H1 (cell line): ENCODE measurements around the gene FLNC. TPM values are rescaled to one million over a fixed set of nuclear protein-coding genes. Genes with fewer than 3 reads are reported as not detected.

Source experiments
- CTCF ChIA-PET: fragments of 300-600 bp; sonication (Branson Sonifier 250); formaldehyde crosslinking; loops from one replicate; lab custom pipeline; 2021; ENCODE audit not compliant: partially characterized antibody; lab: Charles Lee
- POLR2A ChIA-PET: fragments of 300-600 bp; sonication (Branson Sonifier 250); formaldehyde crosslinking; loops from one replicate; lab custom pipeline; 2021; ENCODE audit warnings: inconsistent platforms; ENCODE audit not compliant: partially characterized antibody; lab: Charles Lee
- DNase-seq, 2 experiments: peaks; one replicate each; pipeline versions ENCODE4 v3.0.0 to v3.0.0-alpha.2; 2010 to 2022; ENCODE audit warnings: low spot score in 2 of 2, low read depth in 1 of 2, mixed read lengths in 1 of 2
- FAIRE-seq: peaks from 2 replicates; lab custom pipeline; 2011; peaks lifted over from hg19 to GRCh38; lab: Jason Lieb, UNC
- H2AFZ ChIP-seq: 2 replicates; pipeline ENCODE4 v1.8.1; 2012; ENCODE audit warnings: low read length, inconsistent platforms
- H2AK5ac ChIP-seq: 2 replicates; pipeline ENCODE4 v1.6.1; 2013; ENCODE audit warnings: low read depth, low read length
- H2BK120ac ChIP-seq: replicated peaks from 2 replicates; pipeline ENCODE3; 2013; ENCODE audit warnings: low read depth, low read length, inconsistent platforms
- H2BK12ac ChIP-seq: 2 replicates; pipeline ENCODE4 v1.6.1; 2013; ENCODE audit warnings: low read depth, low read length
- H2BK15ac ChIP-seq: 2 replicates; pipeline ENCODE4 v1.6.1; 2013; ENCODE audit warnings: low read length
- H2BK20ac ChIP-seq: 2 replicates; pipeline ENCODE4 v1.6.1; 2013; ENCODE audit warnings: low read length
- H2BK5ac ChIP-seq: 2 replicates; pipeline ENCODE4 v1.6.1; 2013; ENCODE audit warnings: low read depth, low read length
- H3K14ac ChIP-seq: 2 replicates; pipeline ENCODE4 v1.6.1; 2013; ENCODE audit warnings: inconsistent platforms; ENCODE audit not compliant: insufficient read length
- H3K18ac ChIP-seq: 2 replicates; pipeline ENCODE4 v1.6.1; 2013; ENCODE audit warnings: low read length; ENCODE audit errors: extremely low read depth
- H3K23ac ChIP-seq: 2 replicates; pipeline ENCODE4 v1.6.1; 2013; ENCODE audit warnings: inconsistent platforms; ENCODE audit not compliant: insufficient read length
- H3K23me2 ChIP-seq: 2 replicates; pipeline ENCODE4 v1.6.1; 2013; ENCODE audit warnings: low read depth, low read length
- H3K27ac ChIP-seq: 2 replicates; pipeline ENCODE4 v1.6.1; 2011; ENCODE audit warnings: low read depth, low read length, inconsistent platforms
- H3K27me3 ChIP-seq, 4 experiments: replicated peaks in 1 of 4; 1 replicate in 1 of 4; 2 replicates in 3 of 4; pipeline versions ENCODE4 v1.6.1 to v1.8.1; 2011 to 2013; ENCODE audit warnings: low read length in 3 of 4, mild to moderate bottlenecking in 3 of 4, inconsistent platforms in 2 of 4, mixed read lengths in 2 of 4, moderate library complexity in 1 of 4; ENCODE audit not compliant: control insufficient read depth in 3 of 4, insufficient read depth in 3 of 4; ENCODE audit errors: extremely low read depth in 1 of 4
- H3K36me3 ChIP-seq, 4 experiments: 2 replicates each; pipeline versions ENCODE4 v1.6.1 to v1.8.1; 2011 to 2013; ENCODE audit warnings: mild to moderate bottlenecking in 4 of 4, low read length in 3 of 4, moderate library complexity in 2 of 4, control low read depth in 1 of 4, inconsistent platforms in 1 of 4; ENCODE audit not compliant: insufficient read depth in 4 of 4, control insufficient read depth in 2 of 4
- H3K4ac ChIP-seq: replicated peaks from 2 replicates; pipeline ENCODE3; 2013; ENCODE audit warnings: low read length, low read depth, mixed read lengths, inconsistent platforms; ENCODE audit not compliant: insufficient read length
- H3K4me1 ChIP-seq, 4 experiments: replicated peaks in 1 of 4; 1 replicate in 1 of 4; 2 replicates in 3 of 4; pipeline versions ENCODE4 v1.6.1 to v1.8.1; 2011 to 2013; ENCODE audit warnings: low read length in 3 of 4, inconsistent platforms in 2 of 4, mixed read lengths in 1 of 4; ENCODE audit not compliant: insufficient read depth in 4 of 4, control insufficient read depth in 3 of 4
- H3K4me2 ChIP-seq, 2 experiments: 2 replicates each; pipeline versions ENCODE4 v1.6.1 to v1.8.1; 2011 to 2013; ENCODE audit warnings: low read depth in 2 of 2, low read length in 2 of 2, control low read depth in 1 of 2, inconsistent platforms in 1 of 2, mild to moderate bottlenecking in 1 of 2; ENCODE audit not compliant: insufficient read depth in 1 of 2
- H3K4me3 ChIP-seq, 4 experiments: fragments of 200-600, 300-600 bp in 1 of 4; sonication (generic), shearing (Covaris generic), sonication (Bioruptor Twin) in 1 of 4; 2 replicates each; pipeline versions ENCODE4 v1.5.1 to v1.8.1; 2011 to 2016; ENCODE audit warnings: low read length in 4 of 4, low read depth in 3 of 4, control low read depth in 2 of 4, inconsistent platforms in 2 of 4, mild to moderate bottlenecking in 2 of 4, mixed read lengths in 1 of 4, moderate library complexity in 1 of 4; ENCODE audit not compliant: insufficient read depth in 2 of 4; ENCODE audit errors: extremely low read depth in 1 of 4
- H3K56ac ChIP-seq: replicated peaks from 2 replicates; pipeline ENCODE3; 2013; ENCODE audit warnings: low read depth, mild to moderate bottlenecking, mixed read lengths, low read length, inconsistent platforms; ENCODE audit not compliant: insufficient read length
- H3K79me1 ChIP-seq: 2 replicates; pipeline ENCODE4 v1.6.1; 2013; ENCODE audit warnings: low read depth, low read length, control low read depth
- H3K79me2 ChIP-seq, 2 experiments: 2 replicates each; pipeline versions ENCODE4 v1.6.1 to v1.8.1; 2012 to 2013; ENCODE audit warnings: low read length in 2 of 2, mild to moderate bottlenecking in 2 of 2, inconsistent platforms in 1 of 2; ENCODE audit not compliant: insufficient read depth in 2 of 2, control insufficient read depth in 1 of 2
- H3K9ac ChIP-seq, 4 experiments: replicated peaks in 1 of 4; 1 replicate in 1 of 4; 2 replicates in 3 of 4; pipeline versions ENCODE4 v1.6.1 to v1.8.1; 2011 to 2013; ENCODE audit warnings: low read depth in 3 of 4, low read length in 3 of 4, control low read depth in 2 of 4, mild to moderate bottlenecking in 2 of 4, moderate library complexity in 2 of 4, inconsistent platforms in 1 of 4; ENCODE audit errors: extremely low read depth in 1 of 4
- H3K9me3 ChIP-seq, 2 experiments: 2 replicates each; pipeline versions ENCODE4 v1.6.1 to v1.8.1; 2012 to 2013; ENCODE audit warnings: mild to moderate bottlenecking in 2 of 2, moderate library complexity in 2 of 2, control low read depth in 1 of 2, inconsistent platforms in 1 of 2, low read depth in 1 of 2, low read length in 1 of 2, mixed read lengths in 1 of 2; ENCODE audit not compliant: insufficient read depth in 2 of 2
- H4K20me1 ChIP-seq, 2 experiments: replicated peaks in 1 of 2; 2 replicates each; pipeline versions ENCODE3 to v1.8.1; 2011 to 2013; ENCODE audit warnings: inconsistent platforms in 2 of 2, low read length in 2 of 2, mild to moderate bottlenecking in 1 of 2; ENCODE audit not compliant: insufficient read depth in 2 of 2, control insufficient read depth in 1 of 2
- H4K5ac ChIP-seq: 2 replicates; pipeline ENCODE4 v1.6.1; 2013; ENCODE audit warnings: low read length, low read depth, mixed read lengths, inconsistent platforms; ENCODE audit not compliant: insufficient read length
- H4K8ac ChIP-seq: 2 replicates; pipeline ENCODE4 v1.8.0; 2013; ENCODE audit warnings: mild to moderate bottlenecking, moderate library complexity, low read length, inconsistent platforms; ENCODE audit not compliant: insufficient read depth; ENCODE audit errors: extremely low read depth
- H4K91ac ChIP-seq: replicated peaks from 2 replicates; pipeline ENCODE3; 2013; ENCODE audit warnings: low read length, mixed read lengths, inconsistent platforms; ENCODE audit not compliant: insufficient read length
- BRCA1 ChIP-seq: IDR thresholded peaks from 2 replicates; pipeline ENCODE4 v1.6.1; 2012; ENCODE audit warnings: low read depth, low read length, improper control_type of control experiment
- CBX5 ChIP-seq: fragments of 300-800, 300-1000 bp; sonication (generic); IDR thresholded peaks from 2 replicates; pipeline ENCODE4 v1.7.1; 2016; ENCODE audit warnings: antibody characterized with exemption, low read length, low read depth
- CREB1 ChIP-seq: IDR thresholded peaks from 2 replicates; pipeline ENCODE4 v1.6.1; 2012; ENCODE audit warnings: inconsistent platforms
- EGR1 ChIP-seq: IDR thresholded peaks from 2 replicates; pipeline ENCODE4 v1.6.1; 2011; ENCODE audit warnings: low read depth, low read length, borderline replicate concordance
- EP300 ChIP-seq, 2 experiments: IDR thresholded peaks; 1 replicate in 1 of 2; 2 replicates in 1 of 2; pipeline ENCODE4 v1.6.1; 2011 to 2012; ENCODE audit warnings: low read depth in 2 of 2, low read length in 2 of 2, mild to moderate bottlenecking in 2 of 2, borderline replicate concordance in 1 of 2, inconsistent platforms in 1 of 2, moderate library complexity in 1 of 2
- KDM1A ChIP-seq: fragments of 200-600, 300-600 bp; sonication (generic); IDR thresholded peaks from 2 replicates; pipeline ENCODE4 v1.7.1; 2016; ENCODE audit warnings: mild to moderate bottlenecking, low read length, borderline replicate concordance
- SIN3A ChIP-seq, 2 experiments: IDR thresholded peaks in 1 of 2; conservative IDR thresholded peaks in 1 of 2; 2 replicates each; pipeline ENCODE4 v1.6.1; 2011 to 2012; ENCODE audit warnings: low read length in 2 of 2, improper control_type of control experiment in 1 of 2, low read depth in 1 of 2, mild to moderate bottlenecking in 1 of 2
- SIRT6 ChIP-seq: IDR thresholded peaks from one replicate; pipeline ENCODE4 v1.7.1; 2012; ENCODE audit warnings: low read length, inconsistent platforms
- SUZ12 ChIP-seq: fragments of 200-600 bp; sonication (generic); IDR thresholded peaks from 2 replicates; pipeline ENCODE4 v1.6.1; 2012; ENCODE audit warnings: mild to moderate bottlenecking, inconsistent platforms, low read length, moderate library complexity, mixed read lengths
- TBP ChIP-seq: IDR thresholded peaks from 2 replicates; pipeline ENCODE4 v1.6.1; 2011; ENCODE audit warnings: low read depth, low read length, improper control_type of control experiment
- WGBS, 2 experiments: shearing (Covaris generic) in 1 of 2; methylation state at CpG; one replicate each; pipeline versions ENCODE4 v1.1.6 to v1.1.7; 2013 to 2015; ENCODE audit warnings: low lambda C conversion rate in 2 of 2, mixed read lengths in 2 of 2, inconsistent platforms in 1 of 2, low coverage in 1 of 2, missing lambda C conversion rate in 1 of 2; ENCODE audit not compliant: insufficient replicate concordance in 2 of 2, insufficient coverage in 1 of 2, insufficient read length in 1 of 2; ENCODE audit errors: extremely low coverage in 1 of 2, missing lambda C conversion rate in 1 of 2; 5-methylcytosine and 5-hydroxymethylcytosine counted together
- polyA plus RNA-seq, 7 experiments: library from polyadenylated mRNA; depleted of rRNA in 3 of 7; stranded (reverse) in 5 of 7; unstranded in 2 of 7; fragments of >200 nt in 5 of 7; fragments of 200-250 nt in 2 of 7; gene quantifications; 1 replicate in 5 of 7; 2 replicates in 1 of 7; 4 replicates in 1 of 7; pipeline versions ENCODE4 v1.2.1 to v1.2.3, GENCODE V29; 2011 to 2013; ENCODE audit warnings: missing spikeins in 2 of 7, mixed read lengths in 2 of 7
- total RNA-seq: library from RNA; stranded (reverse); fragmentation: NEBNext Ultra II Directional; extraction: Animal tissue kit (Norgen Biotek cat#: 25700); gene quantifications from 2 replicates; pipeline ENCODE4 v1.2.1, GENCODE V29; 2021
- TF ChIP-seq, protein P1 (sequence below): IDR thresholded peaks from 2 replicates; pipeline ENCODE4 v1.6.1; 2012; ENCODE audit warnings: inconsistent platforms

FLNC gene
- total and polyA plus RNA-seq, 2 of the 8 experiments (the other 6 are each of a cell fraction or from before 2014, with no cell fraction given), result 1.9 to 10.7 TPM

DNA sequence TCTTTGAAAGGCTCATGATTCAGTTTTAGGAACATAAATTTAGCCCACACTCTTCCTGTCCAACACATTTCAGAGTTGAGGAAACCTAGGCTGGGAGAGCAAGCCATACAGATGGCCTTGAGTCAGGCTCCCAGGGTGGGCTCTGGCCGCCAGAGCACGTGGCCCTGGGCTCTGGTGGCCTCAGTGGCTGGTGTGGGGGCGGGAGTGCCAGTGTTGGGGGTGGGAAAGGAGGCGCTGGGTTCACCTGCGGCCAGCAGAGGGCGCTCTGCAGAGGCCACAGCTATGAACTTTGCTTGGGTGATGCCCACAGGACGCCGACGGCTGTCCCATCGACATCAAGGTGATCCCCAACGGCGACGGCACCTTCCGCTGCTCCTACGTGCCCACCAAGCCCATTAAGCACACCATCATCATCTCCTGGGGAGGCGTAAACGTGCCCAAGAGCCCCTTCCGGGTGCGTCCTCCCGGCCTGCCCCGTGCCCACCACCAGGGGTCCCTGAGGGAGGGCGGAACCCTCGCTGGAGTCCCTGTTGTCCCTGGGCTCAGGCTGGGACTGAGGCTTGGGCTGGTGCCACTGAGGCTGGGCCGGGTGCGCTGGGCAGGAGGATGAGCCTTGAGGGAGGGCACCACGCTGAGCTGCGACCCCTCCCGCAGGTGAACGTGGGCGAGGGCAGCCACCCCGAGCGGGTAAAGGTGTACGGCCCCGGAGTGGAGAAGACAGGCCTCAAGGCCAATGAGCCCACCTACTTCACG is 11.9 kb downstream of the FLNC start:
- H3K36me3 ChIP-seq, result no peaks in the 10 kb centered on the region
- POLR2A ChIA-PET, result interaction anchor here (1.0 to 2.7 kb wide), 3 partner anchors 10 to 42 kb away, joined by 3 to 15 read pairs (median 3); no protein-coding TSS in a partner anchor
- peak overlapping the region; percentile 97 for H2AFZ ChIP-seq
- H4K20me1 ChIP-seq, result no peaks in the 10 kb centered on the region
- no peaks in the 10 kb centered on the region for H3K79me2 ChIP-seq
- no peak overlapping the region for H4K91ac ChIP-seq
- no peaks in the 10 kb centered on the region for H3K23me2 ChIP-seq
- FAIRE-seq (no peak), DNase-seq (peak in 1 of 2 experiments; percentile 88)
- H3K18ac ChIP-seq, result peak overlapping the region; percentile 65; the same call in 1 of the 2 replicates
- peaks cover 0 to 10% (median 5%) of the 10 kb centered on the region in 4 experiments; a peak in 6 of 7 replicates for H3K4me1 ChIP-seq
- no peaks in the 10 kb centered on the region for H3K79me1 ChIP-seq
- CTCF ChIA-PET, result interaction anchor here (0.6 to 11.5 kb wide), 31 partner anchors 8 to 150 kb away, joined by 3 to 148 read pairs (median 5); partner anchors contain the start of genes ATP6V1F, CALU, CCDC136 and KCP
- no peak overlapping the region for H2BK5ac ChIP-seq
- H3K9me3 ChIP-seq, result no peaks in the 10 kb centered on the region
- H2BK20ac ChIP-seq, result 0 out of 2 replicates have a peak overlapping the region, but pooled peaks have one; percentile 27
- H2BK15ac ChIP-seq, result no peak overlapping the region
- H3K27ac ChIP-seq, result no peak overlapping the region
- no peak overlapping the region for H3K56ac ChIP-seq
- peak overlapping the region; percentile 13 for H4K5ac ChIP-seq
- no peaks in the 10 kb centered on the region; a peak in 1 of 7 replicates for H3K27me3 ChIP-seq
- H3K4ac ChIP-seq, result no peak overlapping the region
- H2BK120ac ChIP-seq, result no peak overlapping the region
- no peak overlapping the region for H2AK5ac ChIP-seq
- H4K8ac ChIP-seq, result peak overlapping the region; percentile 62
- peak overlapping the region; percentile 75; the same call in 1 of the 2 replicates for H2BK12ac ChIP-seq
- H3K14ac ChIP-seq, result no peak overlapping the region
- WGBS, 2 experiments, result 80% methylated on average over 27 of the region's 35 CpGs; no CpG with 5 or more reads in 1 of the 2 experiments
- no peak overlapping the region for H3K9ac ChIP-seq
- H3K4me2 ChIP-seq, result peak overlapping the region in 1 of 2 experiments; percentile 30; a peak in 1 of 4 replicates
- H3K23ac ChIP-seq, result no peak overlapping the region
- no peak overlapping the region for H3K4me3 ChIP-seq
- TF ChIP-seq SIN3A (conservative IDR thresholded peaks at IDR 0.05 in 1 of 2, IDR thresholded peaks at IDR 0.05 in 1 of 2; ENCODE audit: low read depth in 1 of 2, low read length in 2 of 2), result no peak
- TF ChIP-seq CREB1, result peak; percentile 17; the same call in 1 of the 2 replicates
- no peak for TF ChIP-seq SIRT6
- TF ChIP-seq SUZ12, result no peak
- TF ChIP-seq EP300 (IDR thresholded peaks at IDR 0.05; ENCODE audit: borderline replicate concordance in 1 of 2, low read depth in 2 of 2, low read length in 2 of 2), result no peak; a peak in 1 of 3 replicates
- no peak for TF ChIP-seq CBX5
- no peak for TF ChIP-seq KDM1A
- TF ChIP-seq BRCA1, result no peak
- TF ChIP-seq EGR1, result peak; percentile 98
- TF ChIP-seq, protein P1, sequence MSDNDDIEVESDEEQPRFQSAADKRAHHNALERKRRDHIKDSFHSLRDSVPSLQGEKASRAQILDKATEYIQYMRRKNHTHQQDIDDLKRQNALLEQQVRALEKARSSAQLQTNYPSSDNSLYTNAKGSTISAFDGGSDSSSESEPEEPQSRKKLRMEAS, result peak; percentile 96
- no peak for TF ChIP-seq TBP
